Bronchial epithelial cell (primary cell): ENCODE results near the gene TNFSF10. TPM values are rescaled to one million over a fixed set of nuclear protein-coding genes. Genes with fewer than 3 reads are reported as not detected.
A peak's percentile ranks its signal among the peaks of the same experiment; 100 is the strongest.

ENCODE experiments used
- DNase-seq: peaks from one replicate; pipeline ENCODE4 v3.0.0-alpha.2; 2010; ENCODE audit warnings: low read depth
- FAIRE-seq: peaks from 2 replicates; lab custom pipeline; 2011; peaks lifted over from hg19 to GRCh38; lab: Jason Lieb, UNC
- H3K27me3 ChIP-seq: 2 replicates; pipeline ENCODE4 v1.5.1; 2011; ENCODE audit warnings: low read length; ENCODE audit not compliant: control insufficient read depth, insufficient read depth
- H3K36me3 ChIP-seq: 2 replicates; pipeline ENCODE4 v1.5.1; 2011; ENCODE audit warnings: low read length; ENCODE audit not compliant: control insufficient read depth, insufficient read depth
- H3K4me3 ChIP-seq: 2 replicates; pipeline ENCODE4 v1.5.1; 2011; ENCODE audit warnings: mild to moderate bottlenecking, low read depth, low read length, control low read depth
- total RNA-seq: library from RNA; depleted of rRNA; stranded (reverse); fragments of >200 nt; gene quantifications from 2 replicates; pipeline ENCODE4 v1.2.1, GENCODE V29; 2014
- TF ChIP-seq, protein P1 (sequence below): IDR thresholded peaks from 2 replicates; pipeline ENCODE4 v1.5.1; 2011; ENCODE audit warnings: mild to moderate bottlenecking, moderate library complexity, low read length, control low read depth, inconsistent platforms; ENCODE audit not compliant: insufficient read depth, severe bottlenecking

The TNFSF10 gene
- total RNA-seq, 1 donor from 2014 or later, result 15.5 TPM

DNA sequence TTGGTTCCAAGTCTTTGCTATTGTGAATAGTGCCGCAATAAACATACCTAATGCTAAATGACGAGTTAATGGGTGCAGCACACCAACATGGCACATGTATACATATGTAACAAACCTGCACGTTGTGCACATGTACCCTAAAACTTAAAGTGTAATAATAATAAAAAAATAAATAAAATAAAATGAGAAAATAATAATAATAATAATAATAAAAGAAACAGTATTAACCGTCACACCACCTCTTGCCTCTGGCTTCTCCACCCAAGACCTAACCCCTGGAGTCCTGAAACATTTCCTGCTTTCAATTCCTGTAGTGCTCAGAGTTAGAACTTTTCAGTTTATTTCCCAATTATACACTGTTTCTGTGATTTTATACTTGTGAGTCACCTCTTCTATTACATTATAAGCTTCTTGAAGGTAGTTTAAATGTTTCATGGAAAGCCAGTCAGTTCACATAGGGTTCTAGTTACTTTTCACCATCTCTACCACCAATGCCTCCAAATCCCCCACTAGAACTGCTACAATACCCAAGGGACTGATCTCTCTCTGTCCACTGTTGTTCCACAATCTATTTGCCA lies 56.6 kb downstream of the TNFSF10 start:
- Histone ChIP-seq H3K27me3 (no peaks in the 10 kb centered on the region), H3K4me3 (no peak overlapping the region), H3K36me3 (no peaks in the 10 kb centered on the region)
- FAIRE-seq (no peak), DNase-seq (no peak)
- TF ChIP-seq, protein P1, sequence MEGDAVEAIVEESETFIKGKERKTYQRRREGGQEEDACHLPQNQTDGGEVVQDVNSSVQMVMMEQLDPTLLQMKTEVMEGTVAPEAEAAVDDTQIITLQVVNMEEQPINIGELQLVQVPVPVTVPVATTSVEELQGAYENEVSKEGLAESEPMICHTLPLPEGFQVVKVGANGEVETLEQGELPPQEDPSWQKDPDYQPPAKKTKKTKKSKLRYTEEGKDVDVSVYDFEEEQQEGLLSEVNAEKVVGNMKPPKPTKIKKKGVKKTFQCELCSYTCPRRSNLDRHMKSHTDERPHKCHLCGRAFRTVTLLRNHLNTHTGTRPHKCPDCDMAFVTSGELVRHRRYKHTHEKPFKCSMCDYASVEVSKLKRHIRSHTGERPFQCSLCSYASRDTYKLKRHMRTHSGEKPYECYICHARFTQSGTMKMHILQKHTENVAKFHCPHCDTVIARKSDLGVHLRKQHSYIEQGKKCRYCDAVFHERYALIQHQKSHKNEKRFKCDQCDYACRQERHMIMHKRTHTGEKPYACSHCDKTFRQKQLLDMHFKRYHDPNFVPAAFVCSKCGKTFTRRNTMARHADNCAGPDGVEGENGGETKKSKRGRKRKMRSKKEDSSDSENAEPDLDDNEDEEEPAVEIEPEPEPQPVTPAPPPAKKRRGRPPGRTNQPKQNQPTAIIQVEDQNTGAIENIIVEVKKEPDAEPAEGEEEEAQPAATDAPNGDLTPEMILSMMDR, result no peak

DNA sequence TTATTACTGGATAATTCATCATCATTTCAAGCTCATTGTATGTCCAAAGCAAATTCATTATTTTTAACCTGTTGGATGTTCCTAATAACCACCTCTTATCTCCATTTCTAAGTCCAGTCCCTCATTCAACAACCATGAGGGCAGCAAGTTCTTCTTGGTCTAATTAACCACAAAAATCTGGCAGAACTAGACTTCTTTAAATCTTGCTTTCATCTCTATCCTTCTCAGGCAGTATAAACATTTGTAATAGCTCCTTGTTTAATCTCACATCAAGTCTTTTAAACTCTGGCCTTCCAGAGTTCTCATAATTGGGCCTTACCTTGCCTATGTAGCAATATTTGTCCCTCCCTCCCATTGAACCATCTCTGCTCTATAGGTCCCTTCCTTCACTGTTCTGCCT lies 57.9 kb downstream of the TNFSF10 start:
- FAIRE-seq, result no peak
- Histone ChIP-seq H3K36me3 (no peaks in the 10 kb centered on the region), H3K4me3 (no peak overlapping the region), H3K27me3 (no peaks in the 10 kb centered on the region)
- TF ChIP-seq, protein P1, result no peak
- no peak for DNase-seq

DNA sequence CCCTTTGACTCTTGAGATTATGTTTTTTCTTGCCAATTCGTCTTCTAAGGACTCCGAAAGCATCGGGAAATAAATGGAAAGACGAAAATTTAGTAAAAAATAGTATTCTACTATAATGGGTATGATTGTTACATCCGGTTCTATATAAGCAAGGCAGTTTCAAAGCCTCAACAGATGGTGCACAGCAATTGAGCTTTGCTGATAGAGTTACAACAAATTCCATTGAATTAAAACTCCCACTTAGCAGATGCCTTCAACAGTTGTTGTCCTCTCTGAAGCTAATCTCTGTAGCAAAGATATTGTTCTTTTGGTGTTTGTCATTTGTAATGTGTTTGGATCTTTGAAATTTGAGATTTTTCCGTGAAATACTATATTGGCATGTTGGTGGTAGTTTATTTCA lies 58.9 kb downstream of the TNFSF10 start:
- no peaks in the 10 kb centered on the region for H3K27me3 ChIP-seq
- FAIRE-seq, result no peak
- H3K4me3 ChIP-seq, result no peak overlapping the region
- TF ChIP-seq, protein P1, result no peak
- no peaks in the 10 kb centered on the region for H3K36me3 ChIP-seq
- no peak for DNase-seq

DNA sequence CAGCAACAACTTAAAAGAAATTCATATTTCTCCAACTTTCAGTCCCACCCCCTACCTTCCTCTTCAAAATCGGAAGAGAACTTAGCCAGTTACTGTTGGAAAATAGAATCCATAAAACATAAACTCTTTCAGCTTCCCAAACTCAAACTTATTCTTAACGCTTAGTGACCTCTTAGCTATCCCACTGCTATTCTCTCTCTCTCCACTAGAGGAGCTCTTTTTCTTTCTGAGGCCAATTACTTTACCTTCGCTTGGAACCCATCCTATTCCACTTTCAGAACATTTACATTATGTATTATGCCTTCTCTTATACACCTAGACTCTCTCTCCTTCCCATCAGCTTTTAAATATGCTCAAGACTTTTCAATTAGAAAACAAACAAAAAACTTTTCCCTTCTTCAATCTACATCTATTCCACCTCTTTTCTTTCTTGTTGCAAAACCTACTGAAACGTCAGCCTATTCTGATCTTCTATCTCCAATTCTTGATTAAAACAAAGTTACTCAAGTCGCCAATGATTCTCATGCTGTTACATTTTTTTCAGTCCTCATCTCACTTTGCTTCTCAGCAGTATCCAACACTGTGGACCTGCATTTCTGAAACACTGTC lies 61.6 kb downstream of the TNFSF10 start:
- Histone ChIP-seq H3K27me3 (no peaks in the 10 kb centered on the region), H3K36me3 (no peaks in the 10 kb centered on the region), H3K4me3 (no peak overlapping the region)
- DNase-seq (peak; percentile 44), FAIRE-seq (no peak)
- TF ChIP-seq, protein P1, result peak; percentile 82

DNA sequence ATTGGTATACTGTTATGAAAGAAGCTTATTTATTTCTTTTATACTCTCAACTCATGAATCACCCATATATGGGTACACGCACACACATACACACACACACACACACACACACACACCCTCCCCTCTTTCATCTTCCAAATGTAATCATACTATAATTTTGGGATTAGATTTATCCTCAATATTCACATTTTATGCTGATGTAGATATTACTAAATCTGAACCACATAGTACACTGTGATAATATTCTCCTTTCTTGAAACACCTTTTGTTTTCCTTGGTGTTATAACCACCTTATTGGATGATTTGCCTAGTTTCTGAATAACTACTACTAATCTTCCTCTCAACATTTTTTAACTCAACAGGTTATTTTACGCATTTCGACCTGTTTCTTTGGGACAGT lies 66.8 kb downstream of the TNFSF10 start:
- no peaks in the 10 kb centered on the region for H3K36me3 ChIP-seq
- H3K27me3 ChIP-seq, result no peaks in the 10 kb centered on the region
- no peak overlapping the region for H3K4me3 ChIP-seq
- no peak for FAIRE-seq
- TF ChIP-seq, protein P1, result no peak
- DNase-seq, result no peak

Other genes starting within 250 kb of the TNFSF10 start
- not detected in 2 replicates for gene GHSR, start 75.0 kb downstream of the TNFSF10 start, total RNA-seq
- 3.8 and 5.3 TPM in 2 replicates for gene NCEH1, start 187.6 kb upstream of the TNFSF10 start, total RNA-seq
- 9.0 and 11.4 TPM in 2 replicates for gene ECT2, start 227.3 kb upstream of the TNFSF10 start, total RNA-seq